Measurements from ENCODE around the gene OSBPL3. TPM values are rescaled to one million over a fixed set of nuclear protein-coding genes. Genes with fewer than 3 reads are reported as not detected.

The OSBPL3 gene
- total RNA-seq, 1 experiment from 2014 or later, result 36.8 TPM

DNA sequence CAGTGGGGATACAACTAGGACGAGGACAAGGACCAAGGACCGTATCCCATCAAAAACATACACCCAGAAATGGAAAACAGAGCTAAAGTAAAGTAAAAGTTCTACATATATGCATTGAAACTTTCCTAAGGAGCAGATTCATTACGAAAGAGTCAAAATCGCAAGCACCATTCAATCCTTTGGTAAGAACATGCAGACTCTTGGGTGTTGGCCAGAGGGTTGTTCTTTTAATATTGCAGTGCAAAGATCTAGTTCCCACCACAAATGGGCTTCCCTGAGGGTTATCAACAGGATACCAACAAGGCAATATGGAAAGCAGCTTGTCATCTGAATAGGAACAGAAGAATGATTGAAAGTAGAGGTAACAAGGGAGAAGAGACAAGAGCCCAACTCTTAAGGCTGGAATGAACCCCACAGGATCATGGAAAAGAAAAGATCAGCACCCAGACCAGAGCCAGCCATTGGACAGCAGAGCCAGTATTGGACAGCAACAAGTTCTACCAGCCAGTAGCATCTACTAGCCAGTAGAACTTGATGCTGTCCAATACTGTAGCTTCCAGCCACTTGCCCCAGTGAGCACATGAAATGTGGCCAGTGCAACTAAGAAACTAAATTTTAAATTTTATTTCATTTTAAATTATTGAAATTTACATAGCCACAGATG lies 66.0 kb downstream of the OSBPL3 start:
- Histone ChIP-seq H3K9ac (ENCODE audit: low read length) (no peak overlapping the region), H3K4me2 (ENCODE audit: low read length) (no peak overlapping the region), H3K4me1 (ENCODE audit: control insufficient read depth in 1 of 2, insufficient read depth in 2 of 2, low read length in 2 of 2) (peaks cover 14 to 63% of the 10 kb centered on the region in 2 experiments), H3K27me3 (ENCODE audit: insufficient read depth, low read length) (no peaks in the 10 kb centered on the region), H3K36me3 (ENCODE audit: control insufficient read depth in 1 of 2, insufficient read depth in 2 of 2, low read length in 2 of 2) (no peaks in the 10 kb centered on the region), H3K27ac (ENCODE audit: low read depth, low read length) (no peak overlapping the region), H3K9me3 (ENCODE audit: control insufficient read depth in 1 of 2, insufficient read depth in 1 of 2, low read depth in 1 of 2, low read length in 2 of 2) (no peaks in the 10 kb centered on the region), H4K20me1 (ENCODE audit: insufficient read depth) (no peaks in the 10 kb centered on the region), H2AFZ (ENCODE audit: low read depth, low read length, poor library complexity, severe bottlenecking) (no peak overlapping the region), H3K9me2 (ENCODE audit: insufficient read depth) (no peaks in the 10 kb centered on the region), H3K79me2 (ENCODE audit: insufficient read depth, low read length) (peaks cover 97% of the 10 kb centered on the region), H3K4me3 (replicated peaks in 1 of 2; ENCODE audit: low read depth in 1 of 2, low read length in 2 of 2) (no peak overlapping the region)
- intact Hi-C loops (cut with micrococcal nuclease), result no loop called here
- ChIA-PET CTCF (no interaction called here), RAD21 (ENCODE audit: low non-redundant PET in 1 of 2, low total read pairs in 2 of 2, uncharacterized antibody in 2 of 2, unreplicated experiment in 2 of 2) (no interaction called here), POLR2A (no interaction called here)
- ATAC-seq (no peak), DNase-seq (ENCODE audit: low read depth, low spot score) (no peak)
- BruUV-seq (replicated peaks), result no TSS peak
- TF ChIP-seq JUND (IDR thresholded peaks at IDR 0.05) (no peak), RAD21 (IDR thresholded peaks at IDR 0.05; ENCODE audit: low read depth) (no peak), ELF1 (IDR thresholded peaks at IDR 0.05; ENCODE audit: borderline replicate concordance, low read depth) (no peak)

DNA sequence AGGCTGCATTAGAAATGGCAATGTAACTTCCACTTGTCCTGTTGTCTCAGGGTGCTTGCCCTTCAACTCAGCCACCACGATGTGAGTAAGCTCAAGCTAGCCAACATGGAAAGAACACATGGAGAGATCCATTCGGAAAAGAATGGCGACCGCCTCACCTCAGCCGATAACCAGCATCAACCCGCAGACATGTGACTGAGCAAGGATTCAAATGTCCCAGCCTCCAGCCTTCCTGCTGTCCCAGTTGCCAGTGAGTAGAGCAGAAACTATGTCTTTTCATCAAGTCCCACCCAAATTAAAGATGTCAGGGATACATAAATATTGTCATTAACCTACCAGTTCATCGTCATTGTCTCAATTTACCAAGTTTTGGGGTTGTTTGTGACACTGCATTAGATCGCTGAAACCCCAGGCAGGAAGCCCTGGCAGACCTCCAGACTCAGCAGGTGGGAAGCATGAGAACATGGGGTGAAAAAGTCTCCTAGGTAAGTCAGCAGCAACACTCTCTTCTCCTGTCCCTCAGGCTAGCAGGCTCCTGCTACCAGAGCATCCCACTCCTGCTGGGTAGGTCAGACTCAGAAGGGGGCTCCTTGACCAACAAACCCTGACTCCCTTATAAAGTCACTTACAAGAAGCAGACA lies 67.0 kb downstream of the OSBPL3 start:
- Histone ChIP-seq H4K20me1 (ENCODE audit: insufficient read depth) (no peaks in the 10 kb centered on the region), H3K27ac (ENCODE audit: low read depth, low read length) (no peak overlapping the region), H3K79me2 (ENCODE audit: insufficient read depth, low read length) (peaks cover 97% of the 10 kb centered on the region), H3K27me3 (ENCODE audit: insufficient read depth, low read length) (no peaks in the 10 kb centered on the region), H3K4me1 (ENCODE audit: control insufficient read depth in 1 of 2, insufficient read depth in 2 of 2, low read length in 2 of 2) (peaks cover 23 to 68% of the 10 kb centered on the region in 2 experiments), H2AFZ (ENCODE audit: low read depth, low read length, poor library complexity, severe bottlenecking) (no peak overlapping the region), H3K4me2 (ENCODE audit: low read length) (peak overlapping the region; percentile 34), H3K36me3 (ENCODE audit: control insufficient read depth in 1 of 2, insufficient read depth in 2 of 2, low read length in 2 of 2) (no peaks in the 10 kb centered on the region), H3K9me3 (ENCODE audit: control insufficient read depth in 1 of 2, insufficient read depth in 1 of 2, low read depth in 1 of 2, low read length in 2 of 2) (no peaks in the 10 kb centered on the region), H3K4me3 (replicated peaks in 1 of 2; ENCODE audit: low read depth in 1 of 2, low read length in 2 of 2) (no peak overlapping the region), H3K9ac (ENCODE audit: low read length) (no peak overlapping the region), H3K9me2 (ENCODE audit: insufficient read depth) (no peaks in the 10 kb centered on the region)
- CTCF ChIA-PET, result interaction anchor here (0.5 kb wide), 1 partner anchor 128 kb away, joined by 3 read pairs; no protein-coding TSS in a partner anchor
- ATAC-seq (no peak), DNase-seq (ENCODE audit: low read depth, low spot score) (no peak)
- RAD21 ChIA-PET (ENCODE audit: low non-redundant PET in 1 of 2, low total read pairs in 2 of 2, uncharacterized antibody in 2 of 2, unreplicated experiment in 2 of 2), result no interaction called here
- BruUV-seq (replicated peaks), result no TSS peak
- intact Hi-C loops (cut with micrococcal nuclease), result no loop called here
- POLR2A ChIA-PET, result interaction anchor here (1.0 kb wide), 1 partner anchor 212 kb away, joined by 4 read pairs; no protein-coding TSS in a partner anchor
- TF ChIP-seq EZH2 (IDR thresholded peaks at IDR 0.05), result no peak
- TF ChIP-seq, protein P1, sequence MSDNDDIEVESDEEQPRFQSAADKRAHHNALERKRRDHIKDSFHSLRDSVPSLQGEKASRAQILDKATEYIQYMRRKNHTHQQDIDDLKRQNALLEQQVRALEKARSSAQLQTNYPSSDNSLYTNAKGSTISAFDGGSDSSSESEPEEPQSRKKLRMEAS (IDR thresholded peaks at IDR 0.05), result 0 out of 2 replicates have a peak, but pooled peaks have one; percentile 10

All from HCT116 (cell line).